Prostate gland (tissue), 2 donors: ENCODE results near the gene NRXN2. TPM values are rescaled to one million over a fixed set of nuclear protein-coding genes. Genes with fewer than 3 reads are reported as not detected.

Experiments used
- DNase-seq: peaks from one replicate; pipeline ENCODE4 v3.0.0-alpha.2; 2019; ENCODE audit warnings: low spot score
- H3K27ac ChIP-seq, 2 donors: fragments of 200-600 bp; sonication (generic); 2 replicates each; pipeline ENCODE4 v1.5.1; 2017 to 2019
- H3K27me3 ChIP-seq: fragments of 200-600 bp; sonication (generic); replicated peaks from 2 replicates; pipeline ENCODE4 v1.5.1; 2019; ENCODE audit not compliant: insufficient read depth
- H3K36me3 ChIP-seq, 2 donors: fragments of 200-600 bp; sonication (generic); 1 replicate in 1 of 2; 2 replicates in 1 of 2; pipeline versions ENCODE4 v1.5.1 to v1.8.1; 2017 to 2019
- H3K4me1 ChIP-seq: fragments of 200-600 bp; sonication (generic); replicated peaks from 2 replicates; pipeline ENCODE4 v1.5.1; 2019
- H3K4me3 ChIP-seq, 2 donors: fragments of 200-600 bp; sonication (generic); 2 replicates each; pipeline ENCODE4 v1.5.1; 2017 to 2019
- H3K9me3 ChIP-seq: fragments of 200-600 bp; sonication (generic); 2 replicates; pipeline ENCODE4 v1.5.1; 2017
- CTCF ChIP-seq, 4 experiments: fragments of 200-600 bp in 2 of 4; fragments of 450-650 bp in 2 of 4; sonication (generic) in 2 of 4; IDR thresholded peaks; 1 replicate in 3 of 4; 2 replicates in 1 of 4; pipeline ENCODE4 v1.5.1; 2016 to 2019; ENCODE audit warnings: antibody characterized with exemption in 4 of 4, mild to moderate bottlenecking in 2 of 4, moderate library complexity in 2 of 4
- POLR2A ChIP-seq: fragments of 450-650 bp; IDR thresholded peaks from one replicate; pipeline ENCODE4 v1.6.1; 2016; ENCODE audit warnings: antibody characterized with exemption, mild to moderate bottlenecking
- POLR2AphosphoS5 ChIP-seq: sonication (generic); formaldehyde crosslinking; IDR thresholded peaks from one replicate; pipeline ENCODE4 v1.6.1; 2017; ENCODE audit warnings: antibody characterized with exemption
- WGBS: methylation state at CpG from one replicate; pipeline ENCODE4 v1.1.5; 2018; 5-methylcytosine and 5-hydroxymethylcytosine counted together
- intact Hi-C: fragments of 100-400 bp; cut with DNase I; formaldehyde crosslinking; loops from one replicate; pipeline ENCODE4 v1.14.2; 2022
- total RNA-seq, 2 donors: library from RNA; depleted of rRNA; stranded (reverse); fragments of >200 nt; gene quantifications; one replicate each; pipeline ENCODE4 v1.1.0, GENCODE V29; 2016

NRXN2 gene
- total RNA-seq, 2 donors from 2014 or later = 0.46 to 26.8 TPM

GRCh38 chr11:64745189-64745520 lies 22.2 kb upstream of the NRXN2 start:
- no peaks in the 10 kb centered on the region for H3K27me3 ChIP-seq
- peak overlapping the region; percentile 40 to 45 for H3K4me3 ChIP-seq
- intact Hi-C loops = no loop called here
- H3K27ac ChIP-seq = peak overlapping the region; percentile 77 to 83
- H3K4me1 ChIP-seq = peaks cover 7% of the 10 kb centered on the region
- DNase-seq = no peak
- H3K36me3 ChIP-seq = no peaks in the 10 kb centered on the region
- H3K9me3 ChIP-seq = no peaks in the 10 kb centered on the region
- 2% methylated on average over 17 of the region's 20 CpGs for WGBS
- TF ChIP-seq CTCF (IDR thresholded peaks at IDR 0.05) (no peak), POLR2AphosphoS5 (no peak)

DNA sequence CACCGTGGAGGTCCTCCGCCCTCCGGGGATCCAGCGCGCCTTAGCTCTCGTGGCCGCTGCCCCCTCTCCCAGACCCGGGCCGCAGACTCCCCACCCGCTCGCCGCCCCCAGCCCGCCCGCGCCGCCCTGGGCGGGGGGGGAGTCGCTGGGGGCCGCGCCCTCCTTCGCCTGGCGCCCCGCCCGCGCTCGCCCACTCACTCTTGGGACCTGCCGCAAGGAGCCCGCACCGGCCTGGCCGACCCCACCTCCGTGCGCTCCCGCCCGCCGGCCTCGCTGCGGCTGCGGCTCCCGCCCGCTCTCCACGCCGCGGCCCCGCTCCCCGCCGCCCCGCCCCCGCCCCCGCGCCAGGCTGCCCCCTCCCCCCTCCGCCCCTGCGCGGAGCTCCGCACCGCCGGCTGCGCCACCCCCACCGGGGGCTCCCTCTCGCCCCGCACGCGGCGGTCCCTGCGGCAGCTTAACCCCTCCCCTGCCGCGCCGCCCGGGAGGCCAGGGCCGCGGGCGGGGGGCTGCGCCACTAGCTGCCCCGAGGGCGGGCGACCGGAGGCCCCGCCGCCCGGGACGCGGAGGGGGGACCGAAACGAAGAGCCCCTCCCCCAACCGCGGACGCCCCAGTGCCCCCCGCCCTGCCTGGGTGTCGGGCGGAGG lies 21.7 kb upstream of the NRXN2 start:
- Histone ChIP-seq H3K27me3 (no peaks in the 10 kb centered on the region), H3K27ac (peak overlapping the region; percentile 77 to 83), H3K36me3 (no peaks in the 10 kb centered on the region), H3K4me1 (peaks cover 7% of the 10 kb centered on the region), H3K9me3 (no peaks in the 10 kb centered on the region), H3K4me3 (peak overlapping the region; percentile 40 to 45)
- TF ChIP-seq POLR2A = no peak
- TF ChIP-seq POLR2AphosphoS5 = no peak
- no peak for TF ChIP-seq CTCF (IDR thresholded peaks at IDR 0.05)
- DNase-seq = no peak
- intact Hi-C loops = loop anchor here (5.0 kb wide), 1 partner anchor 33 kb away; the partner anchor contains the start of gene SF1
- 1% methylated on average over 24 of the region's 89 CpGs for WGBS

GRCh38 chr11:64743591-64744543 lies 20.9 kb upstream of the NRXN2 start, which contains the start of gene RASGRP2:
RASGRP2 (minus strand) TSS chr11:64744142; CDS start chr11:64742866, 1,276 bp downstream.
- TF ChIP-seq POLR2AphosphoS5 (no peak), CTCF (IDR thresholded peaks at IDR 0.05) (peak in 2 of 4 experiments; percentile 60 to 69), POLR2A (no peak)
- Histone ChIP-seq H3K4me3 (peak within 1 kb of the TSS; percentile 40 to 45), H3K27me3 (no peaks in the 10 kb centered on the region), H3K4me1 (peaks cover 7% of the 10 kb centered on the region), H3K36me3 (no peaks in the 10 kb centered on the region), H3K9me3 (no peaks in the 10 kb centered on the region), H3K27ac (peak within 1 kb of the TSS; percentile 77 to 83)
- WGBS = 2% methylated on average over 52 of the region's 57 CpGs
- DNase-seq = peak; percentile 36
- intact Hi-C loops = loop anchor here (5.0 kb wide), 1 partner anchor 33 kb away; the partner anchor contains the start of gene SF1

DNA sequence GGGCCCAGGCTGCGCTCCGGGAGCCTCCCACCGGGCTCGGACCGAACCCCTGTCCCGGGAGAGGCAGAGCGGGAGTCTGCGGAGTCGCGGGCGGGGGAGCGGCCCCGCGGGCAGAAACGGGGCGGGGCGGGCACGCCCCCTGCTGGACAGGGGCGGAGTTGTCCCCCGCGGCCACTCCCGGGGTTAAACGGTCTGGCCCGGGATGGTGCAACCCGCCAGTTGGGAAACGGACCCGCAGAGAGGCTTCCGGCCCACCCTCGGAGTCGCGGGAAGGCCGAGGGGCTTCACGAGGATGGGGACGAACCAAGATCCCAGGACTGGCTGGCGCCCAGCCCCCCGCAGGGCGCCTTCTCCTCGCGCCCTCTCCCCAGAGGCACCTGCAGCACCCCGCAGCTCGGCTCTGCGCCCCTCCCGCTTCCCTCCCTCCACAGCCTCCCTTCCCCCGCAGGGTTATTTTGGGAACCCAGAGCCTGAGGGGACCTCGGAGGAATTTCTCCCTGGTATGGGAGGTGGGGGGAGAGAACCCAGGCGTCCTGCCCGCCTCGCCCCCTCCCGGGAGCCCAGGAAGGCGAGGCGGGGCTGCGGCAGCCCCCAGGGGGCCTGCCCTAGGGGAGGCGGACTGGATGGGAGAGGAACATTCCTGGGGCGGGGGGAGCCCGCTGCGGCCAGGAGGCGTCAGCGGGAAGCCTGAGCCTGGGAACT lies 20.0 kb upstream of the NRXN2 start:
- peak overlapping the region; percentile 40 to 45 for H3K4me3 ChIP-seq
- TF ChIP-seq CTCF (IDR thresholded peaks at IDR 0.05) (peak; percentile 69 to 81 (median 74)), POLR2A (no peak), POLR2AphosphoS5 (no peak)
- H3K27me3 ChIP-seq = no peaks in the 10 kb centered on the region
- no peaks in the 10 kb centered on the region for H3K36me3 ChIP-seq
- 1% methylated on average over 40 of the region's 58 CpGs for WGBS
- H3K27ac ChIP-seq = peak overlapping the region; percentile 52 to 83
- no peak for DNase-seq
- no peaks in the 10 kb centered on the region for H3K9me3 ChIP-seq
- intact Hi-C loops = loop anchor here (5.0 kb wide), 1 partner anchor 34 kb away; the partner anchor contains the start of gene SF1
- peaks cover 7% of the 10 kb centered on the region for H3K4me1 ChIP-seq
